Small intestine (tissue), 7 donors: ENCODE measurements around the gene L2HGDH. TPM values are rescaled to one million over a fixed set of nuclear protein-coding genes. Genes with fewer than 3 reads are reported as not detected.
"Not testable (repeated sequence)": the region's sequence is repeated elsewhere in the genome, so short reads cannot be mapped to it uniquely, and the experiment has no call there.

Experiments used
- DNase-seq, 2 donors: peaks; one replicate each; pipeline versions ENCODE4 v3.0.0 to v3.0.0-alpha.2; 2013
- FAIRE-seq: peaks from 2 replicates; lab custom pipeline; 2012; peaks lifted over from hg19 to GRCh38; lab: Jason Lieb, UNC
- H3K27ac ChIP-seq, 3 donors: one replicate each; pipeline ENCODE4 v1.5.1; 2013; ENCODE audit warnings: low read length in 2 of 3, mild to moderate bottlenecking in 2 of 3, control low read depth in 1 of 3, inconsistent platforms in 1 of 3, low read depth in 1 of 3, moderate library complexity in 1 of 3
- H3K27me3 ChIP-seq, 3 donors: one replicate each; pipeline ENCODE4 v1.6.1; 2013; ENCODE audit warnings: low read length in 3 of 3, inconsistent platforms in 1 of 3; ENCODE audit not compliant: control insufficient read depth in 3 of 3, insufficient read depth in 3 of 3
- H3K36me3 ChIP-seq, 3 donors: one replicate each; pipeline ENCODE4 v1.6.1; 2013; ENCODE audit warnings: low read length in 3 of 3, inconsistent platforms in 1 of 3, low read depth in 1 of 3, mild to moderate bottlenecking in 1 of 3, moderate library complexity in 1 of 3; ENCODE audit not compliant: control insufficient read depth in 3 of 3, insufficient read depth in 2 of 3
- H3K4me1 ChIP-seq, 3 donors: one replicate each; pipeline ENCODE4 v1.6.1; 2013; ENCODE audit warnings: low read length in 2 of 3, inconsistent platforms in 1 of 3, low read depth in 1 of 3, mild to moderate bottlenecking in 1 of 3, moderate library complexity in 1 of 3; ENCODE audit not compliant: control insufficient read depth in 3 of 3, insufficient read depth in 2 of 3
- H3K4me3 ChIP-seq, 3 donors: one replicate each; pipeline ENCODE4 v1.5.1; 2013; ENCODE audit warnings: low read length in 3 of 3, control low read depth in 1 of 3, inconsistent platforms in 1 of 3, low read depth in 1 of 3, mild to moderate bottlenecking in 1 of 3, moderate library complexity in 1 of 3
- H3K9me3 ChIP-seq, 2 donors: one replicate each; pipeline ENCODE4 v1.6.1; 2013; ENCODE audit warnings: low read depth in 1 of 2, low read length in 1 of 2; ENCODE audit not compliant: control insufficient read depth in 2 of 2, insufficient read depth in 1 of 2
- WGBS, 3 donors: extraction: QIAGEN DNeasy Blood & Tissue Kit; methylation state at CpG; one replicate each; pipeline ENCODE4 v1.1.7; 2013; 5-methylcytosine and 5-hydroxymethylcytosine counted together
- polyA plus RNA-seq, 4 donors: library from polyadenylated mRNA; stranded (reverse) in 3 of 4; unstranded in 1 of 4; fragments of 200-250 nt in 3 of 4; fragments of 120-200 nt in 1 of 4; gene quantifications; one replicate each; pipeline versions ENCODE4 v1.2.1 to v1.2.3, GENCODE V29; 2013
- donor health status: healthy with polysubstance abuse.
- donor health status: control.
- donor health status: control.
- donor health status: Bipolar disorder and iron deficiency.
- donor health status: healthy.

Gene L2HGDH
- polyA plus RNA-seq, 4 donors = 1.1 to 8.4 (median 4.8) TPM

- H3K9me3 ChIP-seq = no peaks in the 10 kb centered on the region
- no peaks in the 10 kb centered on the region for H3K27me3 ChIP-seq
- no peak overlapping the region for H3K4me3 ChIP-seq
- no peaks in the 10 kb centered on the region for H3K4me1 ChIP-seq
- peaks cover 0 to 8% (median 5%) of the 10 kb centered on the region in 3 donors for H3K36me3 ChIP-seq
- WGBS, 3 donors = 61 to 77% (median 64%) methylated on average over 1 of the region's 1 CpG
- no peak for DNase-seq
- no peak for FAIRE-seq
- H3K27ac ChIP-seq = no peak overlapping the region
Observed at GRCh38 chr14:50319293-50319692, 7.3 kb upstream of the L2HGDH start.

GRCh38 chr14:50318031-50318626 is 6.1 kb upstream of the L2HGDH start:
- WGBS, 3 donors = 43 to 58% (median 47%) methylated on average over 4 of the region's 4 CpGs
- Histone ChIP-seq H3K27ac (no peak overlapping the region), H3K4me3 (no peak overlapping the region), H3K36me3 (peaks cover 2 to 6% (median 3%) of the 10 kb centered on the region in 3 donors), H3K9me3 (peaks cover 0 to 4% of the 10 kb centered on the region in 2 donors), H3K4me1 (peaks cover 0 to 5% (median 5%) of the 10 kb centered on the region in 3 donors), H3K27me3 (no peaks in the 10 kb centered on the region)
- FAIRE-seq (no peak), DNase-seq (peak; percentile 28 to 41)

GRCh38 chr14:50314098-50314497 is 2.1 kb upstream of the L2HGDH start:
- not testable (repeated sequence) for H3K9me3 ChIP-seq, H3K36me3 ChIP-seq, DNase-seq, H3K27ac ChIP-seq, H3K4me3 ChIP-seq, H3K4me1 ChIP-seq, FAIRE-seq, H3K27me3 ChIP-seq
- WGBS, 3 donors = 94 to 97% (median 95%) methylated on average over 3 of the region's 3 CpGs

- DNase-seq (no peak), FAIRE-seq (no peak)
- Histone ChIP-seq H3K36me3 (peaks cover 0 to 3% (median 2%) of the 10 kb centered on the region in 3 donors), H3K27ac (peak overlapping the region; percentile 62 to 100 (median 96)), H3K4me1 (peaks cover 0 to 6% (median 6%) of the 10 kb centered on the region in 3 donors), H3K9me3 (peaks cover 0 to 4% of the 10 kb centered on the region in 2 donors), H3K27me3 (no peaks in the 10 kb centered on the region), H3K4me3 (peak overlapping the region; percentile 54 to 89 (median 74))
- 1 to 3% (median 2%) methylated on average over 18 of the region's 18 CpGs for WGBS, 3 donors
Observed at GRCh38 chr14:50312734-50313054, 665 bp upstream of the L2HGDH start.

- Histone ChIP-seq H3K27me3 (no peaks in the 10 kb centered on the region), H3K4me3 (peak overlapping the region; percentile 54 to 89 (median 74)), H3K27ac (peak overlapping the region; percentile 76 to 100 (median 96)), H3K36me3 (peaks cover 0 to 3% (median 2%) of the 10 kb centered on the region in 3 donors), H3K4me1 (peaks cover 0 to 6% (median 6%) of the 10 kb centered on the region in 3 donors), H3K9me3 (peaks cover 0 to 4% of the 10 kb centered on the region in 2 donors)
- DNase-seq = no peak
- 2 to 4% (median 2%) methylated on average over 18 of the region's 18 CpGs for WGBS, 3 donors
- no peak for FAIRE-seq
Observed at GRCh38 chr14:50311337-50311971, 575 bp downstream of the L2HGDH start.

- FAIRE-seq = no peak
- Histone ChIP-seq H3K4me3 (no peak overlapping the region), H3K36me3 (peaks cover 0 to 3% (median 2%) of the 10 kb centered on the region in 3 donors), H3K27ac (no peak overlapping the region), H3K4me1 (peaks cover 0 to 6% (median 6%) of the 10 kb centered on the region in 3 donors), H3K27me3 (no peaks in the 10 kb centered on the region), H3K9me3 (peaks cover 0 to 4% of the 10 kb centered on the region in 2 donors)
- DNase-seq = no peak
- 87 to 92% (median 90%) methylated on average over 4 of the region's 4 CpGs for WGBS, 3 donors
Observed at GRCh38 chr14:50310445-50310844, 1.6 kb downstream of the L2HGDH start.

- WGBS, 3 donors = 76 to 85% (median 84%) methylated on average over 4 of the region's 4 CpGs
- FAIRE-seq = no peak
Observed at GRCh38 chr14:50308363-50308915, 3.6 kb downstream of the L2HGDH start.

GRCh38 chr14:50303744-50304471 is 8.1 kb downstream of the L2HGDH start:
- no peak overlapping the region for H3K27ac ChIP-seq
- no peak for FAIRE-seq
- peaks cover 0 to 5% (median 0%) of the 10 kb centered on the region in 3 donors for H3K36me3 ChIP-seq
- no peaks in the 10 kb centered on the region for H3K4me1 ChIP-seq
- no peaks in the 10 kb centered on the region for H3K27me3 ChIP-seq
- 78 to 88% (median 87%) methylated on average over 7 to 8 of the region's 8 CpGs for WGBS, 3 donors
- no peak overlapping the region for H3K4me3 ChIP-seq
- no peaks in the 10 kb centered on the region for H3K9me3 ChIP-seq
- peak; percentile 57 to 79 for DNase-seq

More at GRCh38 chr14:50308363-50308915, 3.6 kb downstream of the L2HGDH start:
- no peak overlapping the region for H3K4me3 ChIP-seq
- H3K36me3 ChIP-seq = peaks cover 0 to 1% (median 0%) of the 10 kb centered on the region in 3 donors
- no peaks in the 10 kb centered on the region for H3K27me3 ChIP-seq
- no peak for DNase-seq
- no peak overlapping the region for H3K27ac ChIP-seq
- peaks cover 0 to 4% (median 4%) of the 10 kb centered on the region in 3 donors for H3K4me1 ChIP-seq
- no peaks in the 10 kb centered on the region for H3K9me3 ChIP-seq
